Adipose tissue (tissue), 3 donors: ENCODE measurements around the gene RARRES2. TPM values are rescaled to one million over a fixed set of nuclear protein-coding genes. Genes with fewer than 3 reads are reported as not detected.

Experiments
- H3K27ac ChIP-seq: one replicate; pipeline ENCODE4 v1.5.1; 2013; ENCODE audit warnings: low read depth, low read length
- WGBS, 3 donors: extraction: QIAGEN DNeasy Blood & Tissue Kit; methylation state at CpG; one replicate each; pipeline ENCODE4 v1.1.7; 2013; 5-methylcytosine and 5-hydroxymethylcytosine counted together
- polyA plus RNA-seq, 3 donors: library from polyadenylated mRNA; stranded (reverse); fragments of 200-250 nt; gene quantifications; one replicate each; pipeline ENCODE4 v1.2.3, GENCODE V29; 2013
- donor health status: healthy with polysubstance abuse.
- donor health status: Bipolar disorder and iron deficiency.
- donor health status: healthy.

Gene RARRES2
- polyA plus RNA-seq, 3 donors: 206 to 478 (median 353) TPM

GRCh38 chr7:150345012-150345411 is 3.6 kb upstream of the RARRES2 start:
- no peak overlapping the region for H3K27ac ChIP-seq
- 79 to 95% (median 93%) methylated on average over 1 of the region's 1 CpG for WGBS, 3 donors

- H3K27ac ChIP-seq: no peak overlapping the region
Measured at GRCh38 chr7:150344299-150344698, 2.9 kb upstream of the RARRES2 start.

GRCh38 chr7:150343225-150343624 is 1.8 kb upstream of the RARRES2 start:
- 80 to 89% (median 88%) methylated on average over 2 of the region's 2 CpGs for WGBS, 3 donors
- H3K27ac ChIP-seq: no peak overlapping the region

GRCh38 chr7:150342121-150342408 is 636 bp upstream of the RARRES2 start:
- H3K27ac ChIP-seq: no peak overlapping the region
- WGBS, 3 donors: 80 to 81% (median 81%) methylated on average over 9 of the region's 9 CpGs

GRCh38 chr7:150340875-150341262 is 560 bp downstream of the RARRES2 start:
- WGBS, 3 donors: 2 to 12% (median 4%) methylated on average over 26 to 29 of the region's 29 CpGs
- no peak overlapping the region for H3K27ac ChIP-seq

- WGBS, 3 donors: 8 to 28% (median 22%) methylated on average over 32 to 39 of the region's 39 CpGs
- no peak overlapping the region for H3K27ac ChIP-seq
Measured at GRCh38 chr7:150340024-150340749, 1.2 kb downstream of the RARRES2 start.

- WGBS, 3 donors: 36 to 49% (median 49%) methylated on average over 9 of the region's 9 CpGs
- H3K27ac ChIP-seq: no peak overlapping the region
Measured at GRCh38 chr7:150339409-150339809, 2.0 kb downstream of the RARRES2 start.

GRCh38 chr7:150338166-150338829 is 3.1 kb downstream of the RARRES2 start:
- 68 to 76% (median 75%) methylated on average over 10 to 11 of the region's 11 CpGs for WGBS, 3 donors
- H3K27ac ChIP-seq: no peak overlapping the region

- WGBS, 3 donors: 50 to 84% (median 81%) methylated on average over 6 of the region's 6 CpGs
- no peak overlapping the region for H3K27ac ChIP-seq
Measured at GRCh38 chr7:150337659-150338081, 3.8 kb downstream of the RARRES2 start.

GRCh38 chr7:150337179-150337578 is 4.2 kb downstream of the RARRES2 start:
- WGBS, 3 donors: 44 to 85% (median 85%) methylated on average over 18 of the region's 18 CpGs
- H3K27ac ChIP-seq: no peak overlapping the region

- WGBS, 3 donors: 52 to 97% (median 95%) methylated on average over 14 of the region's 14 CpGs
- no peak overlapping the region for H3K27ac ChIP-seq
Measured at GRCh38 chr7:150336746-150337145, 4.7 kb downstream of the RARRES2 start.

GRCh38 chr7:150335774-150336112 is 5.7 kb downstream of the RARRES2 start:
- WGBS, 3 donors: 19 to 71% (median 67%) methylated on average over 6 of the region's 6 CpGs

GRCh38 chr7:150335108-150335773 is 6.2 kb downstream of the RARRES2 start:
- H3K27ac ChIP-seq: no peak overlapping the region
- WGBS, 3 donors: 36 to 61% (median 61%) methylated on average over 7 of the region's 7 CpGs

More at GRCh38 chr7:150335774-150336112, 5.7 kb downstream of the RARRES2 start:
- H3K27ac ChIP-seq: no peak overlapping the region

- H3K27ac ChIP-seq: no peak overlapping the region
- WGBS, 3 donors: 92 to 96% (median 92%) methylated on average over 8 of the region's 8 CpGs
Measured at GRCh38 chr7:150334108-150334507, 7.3 kb downstream of the RARRES2 start.

GRCh38 chr7:150333659-150334058 is 7.8 kb downstream of the RARRES2 start:
- 86 to 94% (median 94%) methylated on average over 10 of the region's 10 CpGs for WGBS, 3 donors

GRCh38 chr7:150332852-150333635 is 8.4 kb downstream of the RARRES2 start:
- H3K27ac ChIP-seq: no peak overlapping the region
- 97% methylated on average over 18 of the region's 18 CpGs for WGBS, 3 donors

More at GRCh38 chr7:150333659-150334058, 7.8 kb downstream of the RARRES2 start:
- H3K27ac ChIP-seq: no peak overlapping the region

- no peak overlapping the region for H3K27ac ChIP-seq
- WGBS, 3 donors: 95 to 97% (median 96%) methylated on average over 19 of the region's 19 CpGs
Measured at GRCh38 chr7:150330211-150330885, 11.1 kb downstream of the RARRES2 start.

GRCh38 chr7:150329331-150330120 is 11.9 kb downstream of the RARRES2 start:
- H3K27ac ChIP-seq: no peak overlapping the region
- 75 to 86% (median 75%) methylated on average over 22 of the region's 22 CpGs for WGBS, 3 donors
